SW 1271 (cell line): ENCODE data around the gene ABLIM1.

Experiments
- DNase-seq, 2 experiments: peaks; one replicate each; lab custom pipeline; 2025; lab: John Stamatoyannopoulos, UW

ABLIM1 gene

GRCh38 chr10:114448897-114449296 is 209.2 kb downstream of the ABLIM1 start:
- no peak for DNase-seq

- DNase-seq, result no peak
Observed at GRCh38 chr10:114445332-114445731, 212.7 kb downstream of the ABLIM1 start.

GRCh38 chr10:114444819-114445218 is 213.3 kb downstream of the ABLIM1 start:
- DNase-seq, result no peak

GRCh38 chr10:114442091-114442630 is 215.9 kb downstream of the ABLIM1 start:
- DNase-seq, result no peak

- no peak for DNase-seq
Observed at GRCh38 chr10:114441107-114441506, 217.0 kb downstream of the ABLIM1 start.

GRCh38 chr10:114437473-114438292 is 220.4 kb downstream of the ABLIM1 start:
- DNase-seq, result peak in 1 of 2 experiments; percentile 2

GRCh38 chr10:114436941-114437340 is 221.1 kb downstream of the ABLIM1 start:
- DNase-seq, result no peak

GRCh38 chr10:114432566-114433093 is 225.4 kb downstream of the ABLIM1 start:
- DNase-seq, result no peak

GRCh38 chr10:114431414-114432135 is 226.5 kb downstream of the ABLIM1 start:
- no peak for DNase-seq

GRCh38 chr10:114430688-114431413 is 227.2 kb downstream of the ABLIM1 start:
- no peak for DNase-seq

GRCh38 chr10:114429581-114430335 is 228.3 kb downstream of the ABLIM1 start:
- DNase-seq, result no peak

GRCh38 chr10:114427124-114427852 is 230.8 kb downstream of the ABLIM1 start:
- no peak for DNase-seq

- DNase-seq, result no peak
Observed at GRCh38 chr10:114426476-114426875, 231.6 kb downstream of the ABLIM1 start.

- DNase-seq, result no peak
Observed at GRCh38 chr10:114420811-114421485, 237.1 kb downstream of the ABLIM1 start.

GRCh38 chr10:114418109-114418508 is 240.0 kb downstream of the ABLIM1 start:
- no peak for DNase-seq

GRCh38 chr10:114412907-114413797 is 244.9 kb downstream of the ABLIM1 start:
- DNase-seq, result peak in 1 of 2 experiments; percentile 3

GRCh38 chr10:114408968-114409444 is 249.1 kb downstream of the ABLIM1 start:
- no peak for DNase-seq

- no peak for DNase-seq
Observed at GRCh38 chr10:114408112-114408967, 249.7 kb downstream of the ABLIM1 start.
